ENCODE measurements around the gene INPP4B.

The INPP4B gene

GRCh38 chr4:142265946-142266345 lies 580.2 kb downstream of the INPP4B start:
- Mint-ChIP-seq H3K9me3 (no peaks in the 10 kb centered on the region), H3K27me3 (no peaks in the 10 kb centered on the region), H3K4me1 (peaks cover 63% of the 10 kb centered on the region), H3K27ac (peak overlapping the region; percentile 73 to 90), H3K4me3 (peak overlapping the region; percentile 32 to 44)
- ATAC-seq (peak; percentile 20), DNase-seq (no peak)

- Mint-ChIP-seq H3K9me3 (no peaks in the 10 kb centered on the region), H3K4me1 (peaks cover 63% of the 10 kb centered on the region), H3K4me3 (peak overlapping the region; percentile 32 to 44), H3K27ac (peak overlapping the region; percentile 73 to 90), H3K27me3 (no peaks in the 10 kb centered on the region)
- no peak for DNase-seq
- peak; percentile 94 for ATAC-seq
Observed at GRCh38 chr4:142265536-142265935, 580.6 kb downstream of the INPP4B start.

GRCh38 chr4:142264961-142265360 lies 581.1 kb downstream of the INPP4B start:
- H3K9me3 Mint-ChIP-seq, result no peaks in the 10 kb centered on the region
- H3K27me3 Mint-ChIP-seq, result no peaks in the 10 kb centered on the region
- ATAC-seq (no peak), DNase-seq (no peak)
- peaks cover 63% of the 10 kb centered on the region for H3K4me1 Mint-ChIP-seq
- H3K4me3 Mint-ChIP-seq, result no peak overlapping the region
- peak overlapping the region; percentile 39 to 69 for H3K27ac Mint-ChIP-seq

- H3K4me1 Mint-ChIP-seq, result peaks cover 51% of the 10 kb centered on the region
- H3K4me3 Mint-ChIP-seq, result no peak overlapping the region
- no peak overlapping the region for H3K27ac Mint-ChIP-seq
- no peaks in the 10 kb centered on the region for H3K27me3 Mint-ChIP-seq
- H3K9me3 Mint-ChIP-seq, result no peaks in the 10 kb centered on the region
- DNase-seq (no peak), ATAC-seq (no peak)
Observed at GRCh38 chr4:142262956-142263355, 583.1 kb downstream of the INPP4B start.

- no peak overlapping the region for H3K27ac Mint-ChIP-seq
- H3K27me3 Mint-ChIP-seq, result no peaks in the 10 kb centered on the region
- H3K4me3 Mint-ChIP-seq, result no peak overlapping the region
- no peaks in the 10 kb centered on the region for H3K9me3 Mint-ChIP-seq
- no peaks in the 10 kb centered on the region for H3K4me1 Mint-ChIP-seq
- no peak for DNase-seq
- no peak for ATAC-seq
Observed at GRCh38 chr4:142248946-142249345, 597.2 kb downstream of the INPP4B start.

- ATAC-seq, result no peak
- no peak overlapping the region for H3K27ac Mint-ChIP-seq
- no peaks in the 10 kb centered on the region for H3K27me3 Mint-ChIP-seq
- DNase-seq, result no peak
- no peak overlapping the region for H3K4me3 Mint-ChIP-seq
- H3K9me3 Mint-ChIP-seq, result no peaks in the 10 kb centered on the region
- H3K4me1 Mint-ChIP-seq, result no peaks in the 10 kb centered on the region
Observed at GRCh38 chr4:142243255-142243654, 602.8 kb downstream of the INPP4B start.

GRCh38 chr4:142242156-142242555 lies 603.9 kb downstream of the INPP4B start:
- H3K4me1 Mint-ChIP-seq, result no peaks in the 10 kb centered on the region
- H3K9me3 Mint-ChIP-seq, result no peaks in the 10 kb centered on the region
- ATAC-seq (no peak), DNase-seq (no peak)
- H3K27me3 Mint-ChIP-seq, result no peaks in the 10 kb centered on the region
- no peak overlapping the region for H3K27ac Mint-ChIP-seq
- H3K4me3 Mint-ChIP-seq, result no peak overlapping the region

GRCh38 chr4:142238589-142238988 lies 607.5 kb downstream of the INPP4B start:
- Mint-ChIP-seq H3K27ac (no peak overlapping the region), H3K27me3 (no peaks in the 10 kb centered on the region), H3K4me1 (no peaks in the 10 kb centered on the region), H3K4me3 (no peak overlapping the region), H3K9me3 (no peaks in the 10 kb centered on the region)
- ATAC-seq, result no peak
- DNase-seq, result no peak

- Mint-ChIP-seq H3K4me1 (no peaks in the 10 kb centered on the region), H3K27ac (peak overlapping the region in 1 of 2 donors; percentile 84), H3K27me3 (no peaks in the 10 kb centered on the region), H3K9me3 (no peaks in the 10 kb centered on the region), H3K4me3 (no peak overlapping the region)
- DNase-seq, result no peak
- ATAC-seq, result no peak
Observed at GRCh38 chr4:142236268-142236667, 609.8 kb downstream of the INPP4B start.

- no peak for DNase-seq
- Mint-ChIP-seq H3K9me3 (peaks cover 0 to 3% of the 10 kb centered on the region in 2 donors), H3K27me3 (no peaks in the 10 kb centered on the region), H3K4me3 (no peak overlapping the region), H3K4me1 (no peaks in the 10 kb centered on the region), H3K27ac (no peak overlapping the region)
- ATAC-seq, result no peak
Observed at GRCh38 chr4:142231787-142232186, 614.3 kb downstream of the INPP4B start.

GRCh38 chr4:142230991-142231390 lies 615.1 kb downstream of the INPP4B start:
- Mint-ChIP-seq H3K27me3 (no peaks in the 10 kb centered on the region), H3K27ac (no peak overlapping the region), H3K9me3 (peaks cover 0 to 6% of the 10 kb centered on the region in 2 donors), H3K4me3 (no peak overlapping the region), H3K4me1 (no peaks in the 10 kb centered on the region)
- no peak for ATAC-seq
- no peak for DNase-seq

GRCh38 chr4:142226014-142226413 lies 620.1 kb downstream of the INPP4B start:
- Mint-ChIP-seq H3K27ac (no peak overlapping the region), H3K27me3 (no peaks in the 10 kb centered on the region), H3K9me3 (peaks cover 0 to 6% of the 10 kb centered on the region in 2 donors), H3K4me1 (no peaks in the 10 kb centered on the region), H3K4me3 (no peak overlapping the region)
- DNase-seq, result no peak
- ATAC-seq, result no peak

- DNase-seq (no peak), ATAC-seq (no peak)
- Mint-ChIP-seq H3K27me3 (no peaks in the 10 kb centered on the region), H3K4me1 (no peaks in the 10 kb centered on the region), H3K4me3 (no peak overlapping the region), H3K9me3 (peaks cover 0 to 6% of the 10 kb centered on the region in 2 donors), H3K27ac (no peak overlapping the region)
Observed at GRCh38 chr4:142222127-142222526, 624.0 kb downstream of the INPP4B start.

GRCh38 chr4:142218726-142219125 lies 627.4 kb downstream of the INPP4B start:
- no peaks in the 10 kb centered on the region for H3K27me3 Mint-ChIP-seq
- no peak for DNase-seq

GRCh38 chr4:142211444-142211843 lies 634.7 kb downstream of the INPP4B start:
- Mint-ChIP-seq H3K27me3 (no peaks in the 10 kb centered on the region), H3K4me1 (no peaks in the 10 kb centered on the region), H3K9me3 (peaks cover 0 to 6% of the 10 kb centered on the region in 2 donors), H3K4me3 (no peak overlapping the region), H3K27ac (peak overlapping the region in 1 of 2 donors; percentile 34)
- DNase-seq, result no peak
- no peak for ATAC-seq

More at GRCh38 chr4:142218726-142219125, 627.4 kb downstream of the INPP4B start:
- peaks cover 0 to 6% of the 10 kb centered on the region in 2 donors for H3K9me3 Mint-ChIP-seq
- H3K4me3 Mint-ChIP-seq, result no peak overlapping the region
- no peak for ATAC-seq
- no peak overlapping the region for H3K27ac Mint-ChIP-seq
- no peaks in the 10 kb centered on the region for H3K4me1 Mint-ChIP-seq

GRCh38 chr4:142203505-142203904 lies 642.6 kb downstream of the INPP4B start:
- Mint-ChIP-seq H3K27me3 (no peaks in the 10 kb centered on the region), H3K4me3 (no peak overlapping the region), H3K4me1 (no peaks in the 10 kb centered on the region), H3K9me3 (no peaks in the 10 kb centered on the region), H3K27ac (no peak overlapping the region)
- ATAC-seq (no peak), DNase-seq (no peak)
